ENCODE measurements around the gene SLX4IP. TPM values are rescaled to one million over a fixed set of nuclear protein-coding genes. Genes with fewer than 3 reads are reported as not detected.

The SLX4IP gene
- polyA plus RNA-seq, 2 of the 4 experiments (the other 2 are of a cell fraction): 3.4 to 7.5 TPM

DNA sequence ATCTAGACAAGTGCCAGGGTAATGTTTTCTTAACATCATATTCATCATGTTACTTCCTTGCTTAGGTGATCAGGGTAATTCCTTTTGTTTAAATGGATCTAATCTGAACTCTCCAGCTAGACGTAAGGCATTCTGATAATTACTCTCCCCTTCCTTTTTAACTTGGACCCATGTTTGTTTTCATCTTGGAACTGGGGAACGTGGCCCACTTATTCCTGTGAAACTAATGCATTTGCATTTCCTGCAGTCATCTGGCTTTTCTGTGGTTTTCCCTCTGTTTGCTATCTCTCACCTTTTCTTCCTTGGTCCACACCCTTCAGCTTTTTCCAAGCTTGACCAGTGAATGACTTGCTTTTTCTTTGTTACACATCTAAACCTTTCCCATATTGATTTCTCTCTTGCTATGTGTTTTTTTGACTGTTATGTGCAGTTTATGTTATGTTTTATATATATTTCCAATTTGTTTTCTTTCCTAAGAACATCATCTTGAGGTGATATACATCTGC, 33.3 kb downstream of the SLX4IP start:
- H3K4me2 ChIP-seq: peak overlapping the region; percentile 32
- POLR2A ChIA-PET: no interaction called here
- FAIRE-seq (peak; percentile 86), DNase-seq (ENCODE audit: low read depth in 1 of 2, low spot score in 1 of 2) (no peak), ATAC-seq (no peak)
- TF ChIP-seq RARB (CRISPR knock-in tag; IDR thresholded peaks at IDR 0.05): no peak
- 0 out of 2 replicates have a peak, but pooled peaks have one; percentile 40 for TF ChIP-seq HOXB5 (CRISPR knock-in tag; IDR thresholded peaks at IDR 0.05)
- no peak overlapping the region for H3K4me3 ChIP-seq
- peak overlapping the region; percentile 37 to 74 for H3K27ac ChIP-seq
- CTCF ChIA-PET: interaction anchor here (0.6 to 2.5 kb wide), 14 partner anchors 10 to 1075 kb away, joined by 3 to 20 read pairs (median 5); no protein-coding TSS in a partner anchor
- WGBS (ENCODE audit: missing lambda C conversion rate): 58% methylated on average over 2 of the region's 2 CpGs
- H3K9me3 ChIP-seq: 0 out of 3 replicates have a peak, but pooled peaks cover 9% of the 10 kb centered on the region
- H3K4me1 ChIP-seq: peaks cover 49% of the 10 kb centered on the region

GRCh38 chr20:10469056-10469455, 34.0 kb downstream of the SLX4IP start:
- ATAC-seq: no peak
- H3K27ac ChIP-seq: peak overlapping the region; percentile 37 to 74

DNA sequence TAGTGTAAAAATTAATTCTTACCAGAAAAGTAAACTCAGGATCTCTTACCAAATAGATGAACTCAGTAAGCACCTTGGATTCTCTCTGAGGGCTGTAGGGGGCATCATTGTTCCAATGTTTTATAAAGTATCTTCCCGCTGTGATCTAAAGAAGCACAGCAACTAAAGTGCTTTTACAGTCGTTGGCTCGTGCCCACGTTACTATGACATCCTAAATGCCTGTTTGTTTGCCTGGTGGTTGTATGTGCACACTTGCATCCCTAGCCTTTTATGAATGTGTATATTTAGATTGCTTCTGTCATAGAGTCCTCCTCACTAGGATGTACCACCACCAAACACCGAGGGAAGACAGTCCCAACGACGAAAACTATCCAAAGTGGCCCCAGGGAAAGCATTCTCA, 34.5 kb downstream of the SLX4IP start:
- peak overlapping the region; percentile 37 to 62; a peak in 5 of 6 replicates for H3K27ac ChIP-seq
- ChIA-PET CTCF (interaction anchor here (0.6 to 1.8 kb wide), 5 partner anchors 11 to 738 kb away, joined by 3 to 6 read pairs (median 6); no protein-coding TSS in a partner anchor), POLR2A (no interaction called here)
- H3K4me1 ChIP-seq: peaks cover 48% of the 10 kb centered on the region
- peak; percentile 89 to 93 for ATAC-seq
- peak; percentile 76 to 89 for DNase-seq (ENCODE audit: low read depth in 1 of 2, low spot score in 1 of 2)
- TF ChIP-seq HOXB5 (CRISPR knock-in tag; IDR thresholded peaks at IDR 0.05) (no peak), TFCP2L1 (CRISPR knock-in tag; IDR thresholded peaks at IDR 0.05) (no peak), SMC3 (IDR thresholded peaks at IDR 0.05) (peak; percentile 84), RCOR1 (IDR thresholded peaks at IDR 0.05; ENCODE audit: low read depth, low read length) (no peak), ZNF302 (CRISPR knock-in tag; IDR thresholded peaks at IDR 0.05) (no peak), HMGXB4 (CRISPR knock-in tag; IDR thresholded peaks at IDR 0.05; ENCODE audit: borderline replicate concordance) (no peak), CBX2 (IDR thresholded peaks at IDR 0.05; ENCODE audit: borderline replicate concordance, low read depth) (no peak), FOXS1 (CRISPR knock-in tag; IDR thresholded peaks at IDR 0.05) (no peak), POLR2A (IDR thresholded peaks at IDR 0.05; ENCODE audit: low read length) (no peak), CBX8 (IDR thresholded peaks at IDR 0.05) (no peak), NFE2L2 (conservative IDR thresholded peaks at IDR 0.05; ENCODE audit: low read length) (no peak), RAD21 (conservative IDR thresholded peaks at IDR 0.05 in 1 of 2, IDR thresholded peaks at IDR 0.05 in 1 of 2) (peak; percentile 90 to 92), CHD4 (IDR thresholded peaks at IDR 0.05; ENCODE audit: borderline replicate concordance) (no peak), BHLHE40 (IDR thresholded peaks at IDR 0.05; ENCODE audit: low read depth, low read length) (no peak), JUNB (IDR thresholded peaks at IDR 0.05) (no peak), SREBF2 (IDR thresholded peaks at IDR 0.05) (no peak)
- TF ChIP-seq, protein P1, sequence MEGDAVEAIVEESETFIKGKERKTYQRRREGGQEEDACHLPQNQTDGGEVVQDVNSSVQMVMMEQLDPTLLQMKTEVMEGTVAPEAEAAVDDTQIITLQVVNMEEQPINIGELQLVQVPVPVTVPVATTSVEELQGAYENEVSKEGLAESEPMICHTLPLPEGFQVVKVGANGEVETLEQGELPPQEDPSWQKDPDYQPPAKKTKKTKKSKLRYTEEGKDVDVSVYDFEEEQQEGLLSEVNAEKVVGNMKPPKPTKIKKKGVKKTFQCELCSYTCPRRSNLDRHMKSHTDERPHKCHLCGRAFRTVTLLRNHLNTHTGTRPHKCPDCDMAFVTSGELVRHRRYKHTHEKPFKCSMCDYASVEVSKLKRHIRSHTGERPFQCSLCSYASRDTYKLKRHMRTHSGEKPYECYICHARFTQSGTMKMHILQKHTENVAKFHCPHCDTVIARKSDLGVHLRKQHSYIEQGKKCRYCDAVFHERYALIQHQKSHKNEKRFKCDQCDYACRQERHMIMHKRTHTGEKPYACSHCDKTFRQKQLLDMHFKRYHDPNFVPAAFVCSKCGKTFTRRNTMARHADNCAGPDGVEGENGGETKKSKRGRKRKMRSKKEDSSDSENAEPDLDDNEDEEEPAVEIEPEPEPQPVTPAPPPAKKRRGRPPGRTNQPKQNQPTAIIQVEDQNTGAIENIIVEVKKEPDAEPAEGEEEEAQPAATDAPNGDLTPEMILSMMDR (IDR thresholded peaks at IDR 0.05): peak; percentile 84
- H3K4me2 ChIP-seq: peak overlapping the region; percentile 25
- WGBS (ENCODE audit: missing lambda C conversion rate): 46% methylated on average over 7 of the region's 7 CpGs
- H3K4me3 ChIP-seq: no peak overlapping the region
- FAIRE-seq: peak; percentile 97
- H3K9me3 ChIP-seq: 0 out of 3 replicates have a peak, but pooled peaks cover 5% of the 10 kb centered on the region

More at GRCh38 chr20:10469056-10469455, 34.0 kb downstream of the SLX4IP start:
- WGBS (ENCODE audit: missing lambda C conversion rate): 59% methylated on average over 2 of the region's 2 CpGs
- H3K4me1 ChIP-seq: peaks cover 48% of the 10 kb centered on the region
- no peak for TF ChIP-seq FOSB (CRISPR knock-in tag; IDR thresholded peaks at IDR 0.05)
- 0 out of 3 replicates have a peak, but pooled peaks cover 6% of the 10 kb centered on the region for H3K9me3 ChIP-seq
- H3K4me3 ChIP-seq: no peak overlapping the region
- POLR2A ChIA-PET: no interaction called here
- peak overlapping the region; percentile 32; the same call in 2 of the 3 replicates for H3K4me2 ChIP-seq
- CTCF ChIA-PET: interaction anchor here (0.8 to 2.5 kb wide), 10 partner anchors 11 to 1075 kb away, joined by 3 to 20 read pairs (median 6); no protein-coding TSS in a partner anchor
- FAIRE-seq (no peak), DNase-seq (ENCODE audit: low read depth in 1 of 2, low spot score in 1 of 2) (no peak)
